D721Med (cell line): ENCODE measurements around the gene PARP12.

Experiments
- DNase-seq: peaks from one replicate; pipeline ENCODE4 v3.0.0; 2011; ENCODE audit warnings: low spot score; ENCODE audit not compliant: insufficient read length
- FAIRE-seq: peaks from 2 replicates; lab custom pipeline; 2011; peaks lifted over from hg19 to GRCh38; lab: Jason Lieb, UNC
- TF ChIP-seq, protein P1 (sequence below): IDR thresholded peaks from 2 replicates; pipeline ENCODE4 v1.5.1; 2012; ENCODE audit warnings: mild to moderate bottlenecking, control low read depth; ENCODE audit not compliant: insufficient read depth; ENCODE audit errors: missing control alignments

PARP12 gene

DNA sequence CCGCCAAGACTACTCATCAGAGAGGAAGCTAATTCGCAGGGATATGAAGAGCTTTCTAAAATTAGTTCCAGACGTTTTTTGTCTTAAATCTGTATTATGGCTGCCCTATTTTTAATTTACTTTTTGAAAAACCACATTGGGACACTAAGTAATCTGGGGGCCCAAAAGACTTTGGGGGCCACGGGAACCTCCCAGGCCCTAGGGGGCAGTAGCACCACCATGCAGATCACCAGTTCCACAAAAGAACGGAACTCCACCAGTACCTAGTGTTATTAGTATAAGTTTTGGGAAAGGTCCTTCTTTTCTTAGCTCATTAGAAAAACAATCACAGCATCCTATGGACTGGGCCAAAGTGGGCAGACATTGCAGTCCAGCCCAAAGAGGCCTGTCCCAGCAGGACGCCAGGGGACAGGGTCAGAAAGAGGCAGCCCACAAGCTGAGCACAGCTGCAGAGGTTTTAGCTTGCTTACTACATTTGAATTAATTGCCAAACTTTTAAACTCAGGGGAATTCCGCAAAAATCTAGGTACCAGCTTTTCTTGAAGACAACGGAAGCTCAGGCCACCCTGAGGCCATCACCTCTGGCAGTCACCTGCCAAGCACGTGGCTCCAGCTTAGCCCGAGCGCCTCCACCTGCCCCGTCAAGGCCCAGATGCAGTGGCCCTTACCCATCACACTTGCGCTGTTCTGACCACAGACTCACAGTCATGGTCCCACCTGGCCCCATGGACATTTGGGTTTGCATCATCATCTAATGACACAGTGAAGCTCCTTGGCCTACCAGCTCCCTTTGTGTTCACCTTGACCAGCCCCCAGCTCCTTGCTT lies 74.8 kb downstream of the PARP12 start:
- DNase-seq (no peak), FAIRE-seq (no peak)
- TF ChIP-seq, protein P1, sequence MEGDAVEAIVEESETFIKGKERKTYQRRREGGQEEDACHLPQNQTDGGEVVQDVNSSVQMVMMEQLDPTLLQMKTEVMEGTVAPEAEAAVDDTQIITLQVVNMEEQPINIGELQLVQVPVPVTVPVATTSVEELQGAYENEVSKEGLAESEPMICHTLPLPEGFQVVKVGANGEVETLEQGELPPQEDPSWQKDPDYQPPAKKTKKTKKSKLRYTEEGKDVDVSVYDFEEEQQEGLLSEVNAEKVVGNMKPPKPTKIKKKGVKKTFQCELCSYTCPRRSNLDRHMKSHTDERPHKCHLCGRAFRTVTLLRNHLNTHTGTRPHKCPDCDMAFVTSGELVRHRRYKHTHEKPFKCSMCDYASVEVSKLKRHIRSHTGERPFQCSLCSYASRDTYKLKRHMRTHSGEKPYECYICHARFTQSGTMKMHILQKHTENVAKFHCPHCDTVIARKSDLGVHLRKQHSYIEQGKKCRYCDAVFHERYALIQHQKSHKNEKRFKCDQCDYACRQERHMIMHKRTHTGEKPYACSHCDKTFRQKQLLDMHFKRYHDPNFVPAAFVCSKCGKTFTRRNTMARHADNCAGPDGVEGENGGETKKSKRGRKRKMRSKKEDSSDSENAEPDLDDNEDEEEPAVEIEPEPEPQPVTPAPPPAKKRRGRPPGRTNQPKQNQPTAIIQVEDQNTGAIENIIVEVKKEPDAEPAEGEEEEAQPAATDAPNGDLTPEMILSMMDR, result no peak

DNA sequence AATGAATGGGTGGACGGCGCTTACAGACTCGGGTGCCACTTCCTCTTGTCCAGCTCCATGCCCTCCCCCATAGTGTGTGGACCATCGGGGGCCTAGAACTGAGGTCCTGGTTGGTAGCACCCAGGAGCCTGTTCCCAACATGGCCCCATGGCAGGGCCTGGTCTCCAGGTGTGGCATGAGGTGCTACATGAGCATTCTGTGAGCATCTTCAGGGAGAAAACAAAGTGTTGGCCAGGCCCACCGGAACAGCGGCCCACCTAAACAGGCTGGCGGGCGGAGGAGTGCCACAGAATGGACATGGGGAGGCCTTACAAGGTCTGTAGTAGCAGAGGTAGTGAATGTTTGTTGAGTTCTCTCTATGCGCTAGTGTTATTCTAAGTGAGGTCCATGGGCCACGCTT lies 76.9 kb downstream of the PARP12 start:
- DNase-seq (no peak), FAIRE-seq (no peak)
- TF ChIP-seq, protein P1, result no peak

DNA sequence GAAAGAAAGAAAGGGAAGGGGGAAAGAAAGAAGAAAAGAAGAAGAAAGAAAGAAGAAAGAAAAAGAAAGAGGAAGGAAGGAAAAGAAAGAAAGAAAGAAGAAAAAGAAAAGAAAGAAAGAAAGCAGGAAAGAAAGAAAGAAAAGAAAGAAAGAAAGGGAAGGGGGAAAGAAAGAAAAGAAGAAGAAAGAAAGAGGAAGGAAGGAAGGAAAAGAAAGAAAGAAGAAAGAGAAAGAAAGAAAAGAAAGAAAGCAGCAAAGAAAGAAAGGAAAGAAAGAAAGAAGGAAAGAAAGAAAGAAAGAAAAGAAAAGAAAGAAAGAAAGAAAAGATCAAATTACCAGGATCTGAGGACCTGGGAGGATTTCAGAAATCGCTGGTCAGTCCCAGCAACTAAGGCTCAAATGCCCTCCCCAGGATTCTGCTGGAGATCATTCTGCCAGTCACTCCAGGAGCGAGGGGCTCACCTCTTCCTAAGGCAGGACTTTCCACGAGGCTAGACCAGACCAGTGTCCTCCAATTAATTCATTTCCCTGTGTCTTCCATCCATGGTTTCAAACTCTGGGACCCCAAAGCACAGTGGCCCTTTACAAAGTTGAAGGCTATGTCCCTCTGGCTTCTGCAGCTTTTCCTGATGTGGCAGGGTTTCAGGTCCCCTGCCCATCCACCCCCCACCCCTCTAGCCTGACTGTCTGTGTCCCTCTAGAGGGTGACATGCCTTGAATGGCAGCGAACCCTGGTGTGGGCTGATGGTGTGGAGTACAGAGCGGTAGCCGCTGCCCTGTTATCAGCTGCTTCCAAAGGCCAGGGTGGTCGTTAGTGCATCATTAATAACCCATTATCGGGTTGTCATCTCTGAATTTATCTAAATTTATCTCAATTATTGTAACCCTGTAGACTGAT lies 77.9 kb downstream of the PARP12 start:
- FAIRE-seq (no peak), DNase-seq (no peak)
- TF ChIP-seq, protein P1, result no peak

DNA sequence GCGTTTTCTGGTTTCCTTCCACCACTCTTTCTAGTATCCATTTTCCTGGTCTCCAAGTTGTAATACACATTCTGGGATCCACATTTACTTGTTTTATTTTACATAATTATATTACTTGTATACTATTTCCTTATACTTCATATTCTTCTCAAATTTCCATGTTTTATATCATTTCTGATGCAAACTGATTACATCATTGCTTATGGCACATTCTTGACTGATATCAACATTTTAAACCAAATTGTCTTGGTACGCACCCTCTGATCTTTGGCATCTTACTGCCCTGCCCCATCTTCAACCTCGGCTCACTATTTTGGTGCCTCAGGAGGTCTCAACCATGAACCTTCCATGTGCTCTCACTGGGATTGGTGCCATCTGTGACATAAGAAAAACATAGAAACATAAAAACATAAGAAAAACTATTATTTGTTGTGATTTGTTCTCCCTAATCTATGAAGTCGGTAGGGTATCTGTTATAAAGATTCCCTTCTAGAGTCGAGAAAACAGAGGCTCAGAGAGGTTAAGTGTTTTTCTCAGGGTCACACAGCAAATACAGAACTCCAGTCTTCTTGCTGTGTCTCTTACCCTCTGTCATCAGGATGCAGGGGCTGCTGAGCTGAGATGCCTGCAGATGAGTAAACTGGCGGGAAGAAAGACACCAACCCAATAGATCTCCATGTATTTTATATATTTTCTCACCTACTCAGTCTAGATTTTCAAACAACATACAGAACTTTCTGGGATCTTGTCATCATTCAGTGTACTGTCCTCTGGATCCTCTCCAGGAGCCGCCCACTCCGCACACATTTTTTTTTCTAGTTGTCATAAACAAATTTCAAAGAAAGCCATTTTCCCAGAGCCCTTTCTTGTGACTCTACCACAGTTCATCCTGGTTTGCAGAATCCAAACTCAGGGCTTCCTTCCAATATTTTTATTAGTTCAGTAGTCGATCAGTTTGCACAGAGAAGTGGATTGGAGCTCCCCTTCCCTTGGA lies 79.5 kb downstream of the PARP12 start:
- TF ChIP-seq, protein P1, result no peak
- FAIRE-seq (no peak), DNase-seq (no peak)

GRCh38 chr7:139981511-139981895 lies 81.2 kb downstream of the PARP12 start:
- no peak for FAIRE-seq
- TF ChIP-seq, protein P1, result no peak
- DNase-seq, result no peak

GRCh38 chr7:139976838-139977656 lies 85.7 kb downstream of the PARP12 start:
- DNase-seq, result no peak
- FAIRE-seq, result no peak
- TF ChIP-seq, protein P1, result no peak
